HG03521 (cell line): ENCODE data around the gene SPG11.
"Not testable (repeated sequence)": the region's sequence is repeated elsewhere in the genome, so short reads cannot be mapped to it uniquely, and the experiment has no call there.

Experiments used
- ATAC-seq: cut with Tn5 transposase; IDR thresholded peaks from one replicate; pipeline ENCODE4 v1.9.1; 2021; ENCODE audit warnings: mild to moderate bottlenecking, moderate library complexity; ENCODE audit not compliant: unreplicated experiment

The SPG11 gene

DNA sequence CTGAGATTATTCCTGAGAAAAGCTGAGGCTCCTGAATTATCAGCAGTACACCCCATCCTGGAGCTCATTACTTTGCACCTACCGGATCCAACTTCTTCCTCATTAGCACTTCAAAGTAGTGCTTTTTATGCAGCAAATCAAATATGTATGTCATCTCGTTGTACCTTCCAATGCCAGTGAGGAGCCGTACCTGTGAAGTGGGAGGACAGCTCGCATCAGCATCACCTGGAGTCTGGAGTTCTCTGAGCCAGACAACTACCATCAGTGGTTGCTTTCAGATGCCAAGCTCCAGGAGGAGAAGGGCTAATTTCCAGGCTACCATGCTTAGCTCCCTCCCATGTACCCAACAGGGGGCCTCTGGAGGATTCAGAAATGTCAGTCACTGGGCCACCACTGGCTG is 94.1 kb downstream of the SPG11 start:
- no peak for ATAC-seq

DNA sequence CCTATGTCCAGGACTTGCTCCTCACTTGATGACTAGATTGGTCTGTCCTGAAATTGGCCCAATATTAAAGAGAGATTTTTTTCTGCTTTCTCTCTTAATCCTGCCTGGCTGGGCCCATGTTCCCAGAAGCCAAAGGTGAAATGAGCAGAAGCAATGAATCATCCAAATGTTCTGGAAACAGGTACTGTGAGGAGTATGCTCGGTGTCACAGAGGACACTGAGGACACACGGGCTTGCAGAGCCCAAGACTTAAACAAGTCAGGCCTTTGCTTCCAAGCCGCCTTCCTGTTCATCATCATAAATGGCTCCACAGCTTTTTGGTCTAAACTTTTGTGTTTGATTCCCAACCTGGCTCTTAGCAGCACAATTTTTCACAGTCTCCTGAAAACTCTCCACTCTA is 95.1 kb downstream of the SPG11 start:
- ATAC-seq: no peak

DNA sequence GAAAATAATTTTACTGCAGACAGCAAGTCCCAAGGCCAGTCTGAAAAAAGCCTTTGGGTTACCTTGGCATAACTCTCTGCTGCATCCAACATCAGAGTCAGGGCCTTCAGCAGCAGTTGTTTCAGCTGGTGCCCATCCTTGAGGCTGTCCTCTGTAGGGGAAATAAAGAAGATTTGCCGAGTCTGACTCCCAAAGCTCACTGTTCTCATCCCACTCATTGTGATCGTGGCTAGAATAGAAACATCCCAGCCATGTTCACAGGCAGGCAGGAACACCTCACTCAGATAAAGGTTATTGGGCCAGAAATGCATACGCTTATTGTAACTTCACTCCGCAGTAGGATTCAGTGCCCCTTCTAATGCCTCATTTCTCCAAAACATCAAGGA is 97.3 kb downstream of the SPG11 start:
- no peak for ATAC-seq

DNA sequence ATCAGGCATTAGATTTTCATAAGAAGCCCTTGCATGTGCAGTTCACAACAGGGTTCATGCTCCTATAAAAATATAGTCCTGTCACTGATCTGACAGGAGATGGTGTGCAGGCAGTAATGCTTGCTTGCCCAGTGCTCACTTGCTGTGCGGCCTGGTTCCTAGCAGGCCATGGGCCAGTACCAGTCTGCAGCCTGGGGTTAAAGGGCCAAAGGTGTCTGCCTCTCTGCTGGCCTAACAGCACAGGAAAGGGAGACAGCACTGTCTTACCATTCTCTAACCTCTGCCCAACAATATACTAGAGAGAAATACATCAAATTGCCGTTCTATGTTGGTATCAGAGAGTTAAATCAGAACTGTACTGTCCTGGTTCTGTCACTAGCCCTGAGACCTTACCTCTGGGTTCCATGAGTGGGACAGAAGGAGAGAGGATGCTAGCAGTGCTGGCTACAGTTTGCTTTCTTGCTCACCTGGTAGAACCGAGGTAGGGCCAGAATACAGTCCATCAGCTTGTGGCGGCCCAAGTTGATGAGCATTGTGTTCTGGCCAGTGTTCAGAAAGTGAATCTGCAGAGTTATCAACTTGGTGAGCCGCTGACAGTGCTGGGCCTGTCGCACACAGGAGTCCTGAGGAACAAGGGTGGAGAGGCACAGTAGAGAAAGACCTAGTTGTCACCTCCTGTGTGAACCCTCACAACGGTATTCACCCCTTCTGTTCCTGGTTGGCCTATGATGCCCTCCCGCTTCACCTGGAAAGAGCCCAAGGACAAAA is 97.9 kb downstream of the SPG11 start:
- no peak for ATAC-seq

DNA sequence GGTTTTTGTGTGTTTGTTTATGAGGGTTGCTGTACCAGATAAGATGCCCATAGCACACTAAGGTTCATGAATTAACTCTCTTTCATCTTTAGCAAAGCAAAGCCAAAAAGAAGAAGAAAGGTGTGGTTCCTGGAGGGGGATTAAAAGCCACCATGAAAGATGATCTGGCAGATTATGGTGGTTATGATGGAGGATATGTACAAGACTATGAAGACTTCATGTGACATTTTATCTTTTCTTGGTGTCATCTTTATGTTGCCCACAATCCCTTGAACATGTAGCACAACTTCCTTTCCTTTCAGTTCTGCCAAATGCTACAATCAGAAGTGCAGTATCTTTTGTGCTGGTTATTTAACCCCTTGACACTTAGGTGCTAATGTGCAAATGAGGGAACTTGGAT is 102.5 kb downstream of the SPG11 start:
- not testable (repeated sequence) for ATAC-seq

DNA sequence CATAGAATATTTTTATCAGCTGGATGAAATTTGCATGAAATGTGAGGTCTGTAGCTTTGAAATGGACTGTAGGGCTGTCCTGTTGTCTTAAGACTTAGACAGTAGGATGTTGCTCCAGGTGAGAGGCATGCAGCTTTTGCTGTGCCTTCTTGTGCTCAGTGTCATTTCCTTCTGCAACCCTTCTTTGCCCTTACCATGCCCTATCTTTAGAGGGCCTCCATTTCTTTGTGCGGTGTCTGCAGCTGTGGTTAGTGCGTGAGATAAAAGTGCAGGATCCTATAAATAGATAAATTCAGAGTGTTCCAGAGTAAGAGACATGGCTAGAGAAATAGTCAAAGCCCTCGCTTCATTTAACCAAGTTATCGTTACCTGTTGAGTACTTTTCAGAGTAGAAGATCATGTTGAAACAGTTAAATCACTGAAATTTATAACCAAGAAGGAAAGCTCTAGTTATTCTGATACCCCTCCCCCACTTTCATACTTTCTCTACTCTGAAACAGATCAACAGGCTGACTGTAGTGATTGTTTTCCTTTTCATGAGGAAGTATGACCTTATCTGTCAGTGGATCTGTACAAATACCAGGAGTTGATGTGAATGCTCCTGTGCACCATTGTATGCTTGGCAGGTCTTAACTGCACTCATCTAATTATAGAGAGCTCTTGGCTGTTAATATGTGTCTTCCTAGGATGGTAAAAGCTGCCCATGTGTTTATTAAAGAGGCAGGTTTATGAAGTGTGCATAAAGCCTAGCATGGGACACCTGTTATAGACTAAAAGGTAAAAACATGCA is 108.3 kb downstream of the SPG11 start:
- ATAC-seq: no peak

DNA sequence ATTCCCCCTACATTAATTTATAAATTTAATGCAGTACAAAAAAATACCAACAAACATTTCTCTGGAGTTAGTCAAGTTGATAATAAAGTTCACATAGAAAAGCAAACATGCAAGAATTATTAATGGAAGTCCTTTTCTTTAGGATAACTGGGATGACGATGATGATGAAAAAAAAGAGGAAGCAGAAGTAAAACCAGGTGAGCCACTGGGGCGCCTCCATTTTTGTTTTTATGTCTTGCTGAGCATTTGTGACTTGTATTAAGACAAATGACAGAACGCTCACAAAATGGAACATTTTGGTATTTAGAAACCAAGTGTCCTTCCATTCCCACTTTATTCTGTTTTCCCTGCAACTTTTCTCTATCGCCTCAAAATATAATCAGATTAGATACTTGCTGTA is 112.7 kb downstream of the SPG11 start:
- no peak for ATAC-seq

DNA sequence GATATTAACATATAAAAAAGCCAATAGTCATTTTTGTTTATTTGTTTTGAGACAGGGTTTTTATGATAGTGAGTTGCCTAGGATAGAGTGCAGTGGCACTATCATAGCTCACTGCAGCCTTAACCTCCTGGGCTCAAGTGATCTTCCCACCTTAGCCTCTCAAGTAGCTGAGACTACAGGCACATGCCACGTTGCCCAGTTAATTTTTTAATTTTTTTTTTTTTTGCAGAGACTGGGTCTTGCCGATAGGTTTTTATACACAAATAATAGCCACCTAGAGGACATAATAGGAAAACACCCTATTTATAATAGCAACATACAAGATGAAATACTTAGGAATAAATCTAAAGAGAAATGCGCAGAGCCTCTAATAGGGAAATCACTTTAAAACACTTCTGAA is 113.2 kb downstream of the SPG11 start:
- ATAC-seq: no peak

DNA sequence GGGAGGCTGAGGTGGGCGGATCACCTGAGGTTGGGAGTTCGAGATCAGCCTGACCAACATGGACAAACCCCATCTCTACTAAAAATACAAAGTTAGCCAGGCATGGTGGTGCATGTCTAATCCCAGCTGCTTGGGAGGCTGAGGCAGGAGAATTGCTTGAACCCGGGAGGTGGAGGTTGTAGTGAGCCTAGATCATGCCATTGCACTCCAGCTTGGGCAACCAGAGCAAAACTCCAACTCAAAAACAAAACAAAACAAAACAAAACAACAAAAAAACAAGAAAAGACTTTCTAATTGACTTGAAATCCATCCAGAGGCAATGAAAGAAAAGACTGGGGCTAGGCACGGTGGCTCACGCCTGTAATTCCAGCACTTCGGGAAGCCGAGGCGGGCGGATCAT is 114.3 kb downstream of the SPG11 start:
- not testable (repeated sequence) for ATAC-seq

DNA sequence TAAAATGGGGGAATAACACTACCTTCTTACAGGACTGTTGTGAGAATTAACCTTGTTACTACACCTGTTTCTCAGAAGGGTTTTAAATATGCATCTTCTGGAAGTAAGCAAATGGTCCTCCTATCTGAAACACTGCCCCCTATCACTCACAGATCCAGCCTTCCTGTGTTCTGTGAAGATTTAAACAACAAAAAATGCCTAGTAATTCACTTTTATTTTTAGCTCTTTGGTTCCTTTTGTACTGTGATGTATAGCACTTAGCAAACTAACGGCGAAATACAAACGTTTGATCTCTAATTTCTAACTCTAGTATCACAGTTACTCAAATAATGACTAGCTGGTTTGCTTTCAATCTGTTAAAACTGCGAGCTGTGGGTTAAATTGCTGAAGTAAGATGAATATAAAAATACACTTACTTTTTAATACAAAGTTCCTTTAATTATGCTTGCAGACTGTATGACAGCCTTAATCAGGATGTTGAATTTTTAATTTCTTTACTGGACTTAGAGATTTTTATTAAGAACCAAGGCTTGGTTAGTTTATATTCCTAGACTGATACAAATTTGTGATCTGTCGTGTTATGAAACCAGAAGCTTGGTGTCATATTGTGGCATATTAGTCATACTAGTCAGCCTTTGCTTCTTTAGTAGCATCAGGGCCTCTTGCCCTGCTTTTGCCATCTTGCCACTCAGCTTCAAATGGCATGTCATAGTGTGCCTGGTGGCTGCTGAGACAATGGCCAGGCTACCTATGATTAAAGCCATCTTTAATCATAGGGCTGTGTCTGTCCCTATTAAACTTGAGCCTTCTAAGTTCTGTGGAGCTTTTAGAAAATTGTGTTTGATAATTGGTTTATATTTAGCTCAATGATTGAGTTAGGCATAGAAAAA is 117.3 kb downstream of the SPG11 start:
- no peak for ATAC-seq

DNA sequence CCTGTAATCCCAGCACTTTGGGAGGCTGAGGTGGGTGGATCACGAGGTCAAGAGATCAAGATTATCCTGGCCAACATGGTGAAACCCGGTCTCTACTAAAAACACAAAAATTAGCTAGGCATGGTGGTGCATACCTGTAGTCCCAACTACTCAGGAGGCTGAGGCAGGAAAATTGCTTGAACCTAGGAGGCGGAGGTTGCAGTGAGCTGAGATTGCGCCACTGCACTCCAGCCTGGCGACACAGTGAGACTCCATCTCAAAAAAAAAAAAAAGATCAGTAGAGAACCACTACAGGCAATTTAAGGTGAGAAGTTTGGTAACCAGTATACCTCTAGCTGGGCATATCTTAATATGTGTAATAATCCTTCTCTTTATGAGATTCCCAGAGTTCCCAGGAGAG is 118.7 kb downstream of the SPG11 start:
- not testable (repeated sequence) for ATAC-seq

DNA sequence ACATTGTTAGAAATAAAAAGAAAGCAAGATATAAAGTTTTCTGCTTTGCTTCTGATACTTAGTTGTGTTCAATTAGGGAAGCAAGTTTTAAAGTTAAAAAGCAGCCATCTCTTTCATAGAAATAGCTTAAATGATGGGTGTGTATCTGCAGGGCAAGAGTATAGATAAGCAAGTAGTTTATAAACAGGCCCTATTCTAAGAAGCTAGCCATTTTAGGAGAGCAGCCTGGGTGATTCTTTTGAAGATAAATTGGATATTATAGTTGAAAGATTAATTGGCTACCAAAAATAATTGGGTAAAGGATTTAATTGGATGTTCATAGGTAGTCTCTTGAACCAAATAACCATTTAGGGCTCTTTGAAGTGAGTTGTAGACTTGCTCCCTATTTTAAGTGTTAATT is 120.9 kb downstream of the SPG11 start:
- no peak for ATAC-seq

DNA sequence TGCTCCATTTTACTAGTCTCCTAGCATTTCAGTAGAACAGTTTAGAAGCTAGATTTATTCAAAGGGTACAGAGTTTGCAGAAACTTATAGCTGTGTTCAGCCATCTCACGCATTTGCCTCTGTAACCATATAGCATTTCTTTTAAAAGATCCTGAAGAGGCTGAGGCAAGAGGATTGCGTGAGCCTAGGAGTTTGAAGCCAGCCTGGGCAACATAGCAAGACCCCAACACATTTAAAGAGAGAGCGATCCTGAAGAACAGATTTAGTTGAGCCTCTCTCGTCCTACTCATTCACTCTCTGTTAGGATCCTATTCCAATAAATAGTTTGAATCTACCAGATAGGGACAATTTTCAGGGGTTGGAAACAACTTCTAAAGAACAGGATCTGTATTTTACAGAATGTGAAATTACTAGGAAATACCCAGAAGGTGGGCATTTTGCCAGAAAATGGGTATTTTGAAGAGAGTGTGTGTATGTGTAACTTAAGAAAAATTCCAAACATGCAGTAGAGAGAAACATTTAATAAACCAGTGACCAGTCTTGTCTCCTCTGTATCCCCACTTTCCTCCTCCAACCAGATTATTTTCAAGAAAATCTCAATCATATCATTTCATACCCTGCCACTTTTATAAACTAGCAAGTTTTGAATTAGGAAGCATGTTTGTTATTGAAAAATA is 122.0 kb downstream of the SPG11 start:
- ATAC-seq: no peak

DNA sequence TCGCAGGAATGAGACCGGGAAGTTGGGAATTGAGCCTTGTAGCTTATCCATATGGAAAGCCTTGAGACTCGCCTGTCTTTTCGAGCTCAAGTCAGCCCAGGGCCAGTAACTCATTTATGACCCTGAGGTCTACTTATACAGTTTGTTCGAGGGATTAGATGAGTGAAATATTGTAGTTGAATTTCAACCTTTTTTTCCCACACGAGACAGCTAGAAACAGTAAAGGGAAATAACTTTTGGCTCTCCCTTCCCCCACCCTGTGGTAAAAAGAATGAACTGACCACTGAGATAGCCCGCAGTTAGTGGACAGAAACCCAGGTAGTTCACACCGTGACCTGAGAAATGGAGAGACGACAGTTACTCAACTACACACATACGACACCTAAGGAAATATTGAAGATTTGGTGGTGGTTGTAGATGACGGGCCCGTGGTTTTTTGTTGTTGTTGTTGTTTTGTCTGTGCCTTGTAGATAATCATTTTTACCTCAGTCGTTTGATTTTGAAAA is 125.7 kb downstream of the SPG11 start:
- no peak for ATAC-seq

DNA sequence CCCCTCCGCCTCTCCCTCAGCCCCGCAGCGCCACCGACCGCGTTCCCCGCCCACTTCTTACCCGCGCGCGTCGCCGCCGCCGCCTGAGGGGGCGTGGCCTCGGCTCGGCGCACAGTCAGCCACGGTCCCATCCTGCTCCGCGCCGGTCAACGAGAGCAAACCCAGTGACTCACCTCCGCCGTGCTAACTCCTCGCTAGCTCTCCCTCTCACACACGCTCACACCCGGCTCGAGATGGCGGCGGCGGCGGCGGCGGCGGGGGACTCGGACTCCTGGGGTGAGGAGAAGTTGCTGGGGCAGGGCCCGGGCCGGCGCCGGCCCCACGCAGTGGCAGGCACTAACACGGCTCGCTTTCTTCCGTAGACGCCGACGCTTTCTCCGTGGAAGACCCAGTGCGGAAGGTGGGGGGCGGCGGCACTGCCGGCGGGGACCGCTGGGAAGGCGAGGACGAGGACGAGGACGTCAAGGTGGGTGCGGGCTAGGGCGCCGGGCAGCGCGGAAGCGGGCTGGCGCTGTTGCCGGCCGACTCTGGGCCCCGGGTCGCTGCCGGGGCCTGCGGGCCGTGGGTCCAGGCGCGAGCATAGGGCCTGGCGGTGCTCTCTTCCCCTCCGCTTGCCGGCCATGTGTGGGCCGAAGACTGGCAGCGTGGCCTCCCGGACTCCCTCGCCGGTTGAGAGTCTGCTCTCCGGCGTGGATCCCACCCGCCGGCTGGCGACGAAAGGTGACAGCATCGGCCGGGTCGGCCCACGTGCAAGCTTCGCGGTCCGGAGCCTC is 126.3 kb downstream of the SPG11 start, which contains the start of gene EIF3J:
Gene EIF3J, plus strand, starts transcription at position 186 of the 773 bp plus-strand sequence. Its CDS starts 48 bp downstream, at position 234.
- peak; percentile 83 for ATAC-seq

DNA sequence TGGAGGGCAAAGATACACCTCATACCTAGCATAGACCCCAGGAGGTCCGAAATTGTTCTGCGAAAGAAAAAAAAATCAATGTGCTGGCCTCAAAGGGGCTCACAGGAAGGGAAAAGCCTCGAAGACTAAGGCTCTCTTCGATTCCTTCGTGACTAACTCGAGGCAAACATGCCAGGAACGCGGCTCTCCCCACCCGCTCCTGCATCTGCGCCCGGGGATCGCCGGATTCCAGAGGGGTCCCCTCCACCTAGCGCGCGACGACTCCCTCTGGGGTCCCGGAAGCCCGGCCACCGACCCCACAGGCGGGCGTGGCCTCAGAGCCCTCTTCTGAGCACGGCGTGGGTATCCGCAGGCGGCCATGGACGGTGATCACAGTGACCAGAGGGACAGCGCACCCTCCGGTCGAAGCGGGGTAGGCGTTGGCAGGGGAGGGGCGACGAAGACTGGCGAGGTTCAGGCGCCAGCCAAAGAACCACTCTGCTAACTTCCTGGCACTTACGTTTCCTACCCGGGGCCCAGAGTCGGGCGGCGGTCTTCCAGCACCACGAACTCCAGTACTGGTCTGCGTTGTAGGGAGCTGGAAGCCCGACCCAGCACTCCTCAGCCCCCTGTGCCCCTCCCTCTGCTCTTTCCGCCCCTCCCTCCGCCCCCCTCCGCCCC is 127.0 kb downstream of the SPG11 start:
- ATAC-seq: peak; percentile 50

DNA sequence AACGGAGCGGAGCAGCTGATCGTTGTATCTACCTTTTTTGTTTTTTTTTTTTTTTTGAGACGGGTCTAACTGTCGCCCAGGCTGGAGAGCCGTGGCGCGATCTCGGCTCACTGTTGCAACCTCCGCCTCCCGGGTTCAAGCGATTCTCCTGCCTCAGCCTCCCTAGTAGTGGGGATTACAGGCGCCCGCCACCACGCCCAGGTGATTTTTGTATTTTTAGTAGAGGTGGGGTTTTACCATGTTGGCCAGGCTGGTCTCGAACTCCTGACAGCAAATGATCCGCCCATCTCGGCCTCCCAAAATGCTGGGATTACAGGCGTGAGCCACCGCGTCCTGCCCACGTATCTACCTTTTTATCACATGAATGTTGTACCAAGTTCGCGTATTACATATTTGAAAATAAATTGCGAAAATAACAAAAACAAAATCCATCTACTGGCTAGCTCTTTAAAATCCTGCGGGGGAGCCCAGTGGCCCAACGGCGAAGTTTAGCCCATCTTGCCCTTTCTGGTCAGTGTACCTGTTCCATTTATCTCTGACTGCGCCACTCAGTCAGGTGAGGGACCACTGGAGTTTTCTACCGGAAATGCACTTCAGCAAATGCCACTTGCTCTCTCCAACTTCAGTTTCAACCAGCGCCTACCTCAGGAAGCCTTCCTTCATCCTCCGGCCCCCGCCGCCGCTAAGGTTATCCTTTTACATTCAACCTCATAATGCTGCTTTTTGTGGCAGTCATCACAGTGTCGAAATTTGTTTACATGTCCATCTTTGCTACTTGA is 127.8 kb downstream of the SPG11 start:
- ATAC-seq: no peak

DNA sequence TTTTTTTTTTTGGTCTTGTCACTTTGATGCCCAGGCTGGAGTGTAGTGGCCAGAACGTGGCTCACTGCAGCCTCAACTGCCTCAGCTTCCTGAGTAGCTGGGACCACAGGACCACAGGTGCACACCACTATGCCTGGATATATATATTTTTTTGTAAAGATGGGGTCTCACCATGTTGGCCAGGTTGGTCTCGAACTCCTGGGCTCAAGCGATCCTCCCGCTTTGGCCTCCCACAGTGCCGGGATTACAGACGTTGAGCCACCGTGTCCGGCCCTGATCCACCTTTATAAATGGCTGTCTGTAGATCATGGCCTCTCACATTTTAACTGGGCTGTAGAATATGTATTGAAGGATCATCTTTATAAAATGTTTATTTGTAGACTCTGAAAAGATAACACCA is 128.4 kb downstream of the SPG11 start:
- no peak for ATAC-seq
